ENCODE data around the gene CASP10.
A peak's percentile ranks its signal among the peaks of the same experiment; 100 is the strongest.
"Not testable (repeated sequence)": the region's sequence is repeated elsewhere in the genome, so short reads cannot be mapped to it uniquely, and the experiment has no call there.

Gene CASP10

GRCh38 chr2:201156036-201156435 lies 26.9 kb upstream of the CASP10 start:
- DNase-seq, result no peak

GRCh38 chr2:201156640-201157039 lies 26.3 kb upstream of the CASP10 start:
- DNase-seq, result no peak

GRCh38 chr2:201157694-201158093 lies 25.2 kb upstream of the CASP10 start:
- DNase-seq, result no peak

GRCh38 chr2:201158111-201158929 lies 24.6 kb upstream of the CASP10 start:
- peak; percentile 24 for DNase-seq

GRCh38 chr2:201164166-201164565 lies 18.8 kb upstream of the CASP10 start:
- DNase-seq, result no peak

- no peak for DNase-seq
Observed at GRCh38 chr2:201167546-201167945, 15.4 kb upstream of the CASP10 start.

- not testable (repeated sequence) for DNase-seq
Observed at GRCh38 chr2:201168496-201168895, 14.4 kb upstream of the CASP10 start.

- DNase-seq, result no peak
Observed at GRCh38 chr2:201171259-201171814, 11.6 kb upstream of the CASP10 start.

- no peak for DNase-seq
Observed at GRCh38 chr2:201172279-201172678, 10.7 kb upstream of the CASP10 start.

GRCh38 chr2:201174687-201175086 lies 8.3 kb upstream of the CASP10 start:
- no peak for DNase-seq

- no peak for DNase-seq
Observed at GRCh38 chr2:201176081-201176481, 6.9 kb upstream of the CASP10 start.

- no peak for DNase-seq
Observed at GRCh38 chr2:201180010-201180409, 2.9 kb upstream of the CASP10 start.

GRCh38 chr2:201183365-201183727 lies 405 bp downstream of the CASP10 start:
- DNase-seq, result no peak

GRCh38 chr2:201183835-201184234 lies 894 bp downstream of the CASP10 start:
- not testable (repeated sequence) for DNase-seq

- DNase-seq, result not testable (repeated sequence)
Observed at GRCh38 chr2:201184248-201184647, 1.3 kb downstream of the CASP10 start.

GRCh38 chr2:201185863-201186262 lies 2.9 kb downstream of the CASP10 start:
- no peak for DNase-seq

GRCh38 chr2:201186982-201187381 lies 4.0 kb downstream of the CASP10 start:
- DNase-seq, result no peak

GRCh38 chr2:201188449-201188848 lies 5.5 kb downstream of the CASP10 start:
- DNase-seq, result no peak

- no peak for DNase-seq
Observed at GRCh38 chr2:201191132-201191875, 8.4 kb downstream of the CASP10 start.

GRCh38 chr2:201194097-201194496 lies 11.2 kb downstream of the CASP10 start:
- DNase-seq, result no peak

- DNase-seq, result no peak
Observed at GRCh38 chr2:201195331-201195730, 12.4 kb downstream of the CASP10 start.

GRCh38 chr2:201196003-201196402 lies 13.1 kb downstream of the CASP10 start:
- DNase-seq, result no peak

- no peak for DNase-seq
Observed at GRCh38 chr2:201196803-201197202, 13.9 kb downstream of the CASP10 start.

- DNase-seq, result no peak
Observed at GRCh38 chr2:201197781-201198180, 14.8 kb downstream of the CASP10 start.

Data from amniotic stem cell (primary cell).